AG09319 (cell line): ENCODE results near the gene PPP2R5C.
"Not testable (repeated sequence)": the region's sequence is repeated elsewhere in the genome, so short reads cannot be mapped to it uniquely, and the experiment has no call there.

ENCODE experiments used
- DNase-seq: peaks from one replicate; pipeline ENCODE4 v3.0.0-alpha.2; 2010; ENCODE audit warnings: low read depth; ENCODE audit errors: extremely low read depth
- CTCF ChIP-seq: IDR thresholded peaks from 2 replicates; pipeline ENCODE4 v1.5.1; 2011; ENCODE audit warnings: low read depth, mild to moderate bottlenecking, inconsistent platforms, low read length, moderate library complexity

The PPP2R5C gene

DNA sequence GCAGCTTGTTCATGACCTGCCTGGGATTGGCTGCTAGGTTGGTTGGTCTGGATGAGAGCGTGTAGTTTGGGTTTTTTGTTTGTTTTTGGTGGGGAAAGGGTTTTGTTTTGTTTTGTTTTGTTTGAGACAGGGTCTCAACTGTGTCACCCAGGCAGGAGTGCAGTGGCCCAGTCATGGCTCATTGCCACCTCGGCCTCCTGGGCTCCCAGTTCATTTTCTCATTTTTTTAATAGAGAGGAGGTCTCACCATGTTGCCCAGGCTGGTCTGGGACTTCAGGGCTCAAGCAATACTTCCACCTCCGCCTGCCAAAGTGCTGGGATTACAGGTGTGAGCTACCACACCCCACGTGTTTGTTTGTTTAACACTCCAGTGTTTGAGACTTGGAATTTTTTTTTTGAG, 206.7 kb downstream of the PPP2R5C start:
- TF ChIP-seq CTCF: no peak
- no peak for DNase-seq

DNA sequence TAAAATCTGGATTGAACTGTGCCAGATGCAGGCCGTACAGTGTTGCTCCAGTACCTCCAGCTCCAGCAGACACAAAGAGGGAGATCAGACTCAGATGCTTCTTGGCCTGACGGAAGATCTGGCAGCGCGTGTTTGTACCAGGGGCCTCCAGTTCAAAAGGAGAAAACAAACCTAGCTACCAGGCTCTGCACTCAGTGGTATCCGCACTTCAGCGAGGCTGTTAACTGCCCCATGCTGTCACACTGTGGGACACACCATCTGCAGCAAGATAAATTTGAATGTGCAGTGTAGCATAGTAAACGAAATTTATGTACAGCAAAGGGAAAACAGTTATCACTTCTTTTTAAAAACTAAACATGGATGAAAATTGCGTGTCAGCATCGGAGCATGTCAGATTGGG, 208.0 kb downstream of the PPP2R5C start:
- DNase-seq: no peak
- no peak for TF ChIP-seq CTCF

DNA sequence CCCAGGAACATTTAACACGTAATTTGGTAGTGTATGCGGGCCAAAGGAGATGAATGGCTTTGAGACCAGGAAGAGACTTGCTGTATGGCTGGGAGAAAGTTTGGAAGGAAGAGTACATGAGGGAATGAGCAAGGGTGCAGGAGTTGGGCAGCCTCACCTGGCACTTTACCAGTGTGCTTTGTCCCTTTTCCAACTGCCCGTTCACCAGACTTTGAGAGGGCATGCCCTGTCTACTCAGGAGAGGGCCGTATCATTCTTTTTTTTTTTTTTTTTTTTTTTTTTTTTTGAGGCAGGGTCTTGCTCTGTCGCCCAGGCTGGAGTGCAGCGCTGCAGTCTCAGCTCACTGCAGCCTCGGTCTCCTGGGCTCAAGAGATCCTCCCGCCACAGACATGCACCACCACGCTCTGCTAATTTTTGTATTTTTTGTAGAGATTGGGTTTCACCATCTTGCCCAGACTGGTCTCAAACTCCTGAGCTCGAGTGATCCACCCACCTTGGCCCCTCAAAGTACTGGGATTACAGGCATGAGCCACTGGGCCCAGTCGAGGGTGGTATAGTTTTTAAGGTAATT, 209.4 kb downstream of the PPP2R5C start:
- TF ChIP-seq CTCF: no peak
- DNase-seq: no peak

GRCh38 chr14:101971458-101971857, 209.9 kb downstream of the PPP2R5C start:
- DNase-seq: not testable (repeated sequence)

GRCh38 chr14:101972126-101972866, 210.8 kb downstream of the PPP2R5C start:
- DNase-seq: peak; percentile 97
- TF ChIP-seq CTCF: no peak

- no peak for DNase-seq
- TF ChIP-seq CTCF: no peak
Measured at GRCh38 chr14:101973356-101973755, 211.8 kb downstream of the PPP2R5C start.

GRCh38 chr14:101975231-101975630, 213.7 kb downstream of the PPP2R5C start:
- no peak for DNase-seq
- no peak for TF ChIP-seq CTCF
